H1 (cell line): ENCODE measurements around the gene PDCL3. TPM values are rescaled to one million over a fixed set of nuclear protein-coding genes. Genes with fewer than 3 reads are reported as not detected.

Experiments used
- CTCF ChIA-PET: fragments of 300-600 bp; sonication (Branson Sonifier 250); formaldehyde crosslinking; loops from one replicate; lab custom pipeline; 2021; ENCODE audit not compliant: partially characterized antibody; lab: Charles Lee
- POLR2A ChIA-PET: fragments of 300-600 bp; sonication (Branson Sonifier 250); formaldehyde crosslinking; loops from one replicate; lab custom pipeline; 2021; ENCODE audit warnings: inconsistent platforms; ENCODE audit not compliant: partially characterized antibody; lab: Charles Lee
- DNase-seq, 2 experiments: peaks; one replicate each; pipeline versions ENCODE4 v3.0.0 to v3.0.0-alpha.2; 2010 to 2022; ENCODE audit warnings: low spot score in 2 of 2, low read depth in 1 of 2, mixed read lengths in 1 of 2
- FAIRE-seq: peaks from 2 replicates; lab custom pipeline; 2011; peaks lifted over from hg19 to GRCh38; lab: Jason Lieb, UNC
- H2AFZ ChIP-seq: 2 replicates; pipeline ENCODE4 v1.8.1; 2012; ENCODE audit warnings: low read length, inconsistent platforms
- H2AK5ac ChIP-seq: 2 replicates; pipeline ENCODE4 v1.6.1; 2013; ENCODE audit warnings: low read depth, low read length
- H2BK120ac ChIP-seq: replicated peaks from 2 replicates; pipeline ENCODE3; 2013; ENCODE audit warnings: low read depth, low read length, inconsistent platforms
- H2BK12ac ChIP-seq: 2 replicates; pipeline ENCODE4 v1.6.1; 2013; ENCODE audit warnings: low read depth, low read length
- H2BK15ac ChIP-seq: 2 replicates; pipeline ENCODE4 v1.6.1; 2013; ENCODE audit warnings: low read length
- H2BK20ac ChIP-seq: 2 replicates; pipeline ENCODE4 v1.6.1; 2013; ENCODE audit warnings: low read length
- H2BK5ac ChIP-seq: 2 replicates; pipeline ENCODE4 v1.6.1; 2013; ENCODE audit warnings: low read depth, low read length
- H3K14ac ChIP-seq: 2 replicates; pipeline ENCODE4 v1.6.1; 2013; ENCODE audit warnings: inconsistent platforms; ENCODE audit not compliant: insufficient read length
- H3K18ac ChIP-seq: 2 replicates; pipeline ENCODE4 v1.6.1; 2013; ENCODE audit warnings: low read length; ENCODE audit errors: extremely low read depth
- H3K23ac ChIP-seq: 2 replicates; pipeline ENCODE4 v1.6.1; 2013; ENCODE audit warnings: inconsistent platforms; ENCODE audit not compliant: insufficient read length
- H3K23me2 ChIP-seq: 2 replicates; pipeline ENCODE4 v1.6.1; 2013; ENCODE audit warnings: low read depth, low read length
- H3K27ac ChIP-seq: 2 replicates; pipeline ENCODE4 v1.6.1; 2011; ENCODE audit warnings: low read depth, low read length, inconsistent platforms
- H3K27me3 ChIP-seq, 4 experiments: replicated peaks in 1 of 4; 1 replicate in 1 of 4; 2 replicates in 3 of 4; pipeline versions ENCODE4 v1.6.1 to v1.8.1; 2011 to 2013; ENCODE audit warnings: low read length in 3 of 4, mild to moderate bottlenecking in 3 of 4, inconsistent platforms in 2 of 4, mixed read lengths in 2 of 4, moderate library complexity in 1 of 4; ENCODE audit not compliant: control insufficient read depth in 3 of 4, insufficient read depth in 3 of 4; ENCODE audit errors: extremely low read depth in 1 of 4
- H3K36me3 ChIP-seq, 4 experiments: 2 replicates each; pipeline versions ENCODE4 v1.6.1 to v1.8.1; 2011 to 2013; ENCODE audit warnings: mild to moderate bottlenecking in 4 of 4, low read length in 3 of 4, moderate library complexity in 2 of 4, control low read depth in 1 of 4, inconsistent platforms in 1 of 4; ENCODE audit not compliant: insufficient read depth in 4 of 4, control insufficient read depth in 2 of 4
- H3K4ac ChIP-seq: replicated peaks from 2 replicates; pipeline ENCODE3; 2013; ENCODE audit warnings: low read length, low read depth, mixed read lengths, inconsistent platforms; ENCODE audit not compliant: insufficient read length
- H3K4me1 ChIP-seq, 4 experiments: replicated peaks in 1 of 4; 1 replicate in 1 of 4; 2 replicates in 3 of 4; pipeline versions ENCODE4 v1.6.1 to v1.8.1; 2011 to 2013; ENCODE audit warnings: low read length in 3 of 4, inconsistent platforms in 2 of 4, mixed read lengths in 1 of 4; ENCODE audit not compliant: insufficient read depth in 4 of 4, control insufficient read depth in 3 of 4
- H3K4me2 ChIP-seq, 2 experiments: 2 replicates each; pipeline versions ENCODE4 v1.6.1 to v1.8.1; 2011 to 2013; ENCODE audit warnings: low read depth in 2 of 2, low read length in 2 of 2, control low read depth in 1 of 2, inconsistent platforms in 1 of 2, mild to moderate bottlenecking in 1 of 2; ENCODE audit not compliant: insufficient read depth in 1 of 2
- H3K4me3 ChIP-seq, 4 experiments: fragments of 200-600, 300-600 bp in 1 of 4; sonication (generic), shearing (Covaris generic), sonication (Bioruptor Twin) in 1 of 4; 2 replicates each; pipeline versions ENCODE4 v1.5.1 to v1.8.1; 2011 to 2016; ENCODE audit warnings: low read length in 4 of 4, low read depth in 3 of 4, control low read depth in 2 of 4, inconsistent platforms in 2 of 4, mild to moderate bottlenecking in 2 of 4, mixed read lengths in 1 of 4, moderate library complexity in 1 of 4; ENCODE audit not compliant: insufficient read depth in 2 of 4; ENCODE audit errors: extremely low read depth in 1 of 4
- H3K56ac ChIP-seq: replicated peaks from 2 replicates; pipeline ENCODE3; 2013; ENCODE audit warnings: low read depth, mild to moderate bottlenecking, mixed read lengths, low read length, inconsistent platforms; ENCODE audit not compliant: insufficient read length
- H3K79me1 ChIP-seq: 2 replicates; pipeline ENCODE4 v1.6.1; 2013; ENCODE audit warnings: low read depth, low read length, control low read depth
- H3K79me2 ChIP-seq, 2 experiments: 2 replicates each; pipeline versions ENCODE4 v1.6.1 to v1.8.1; 2012 to 2013; ENCODE audit warnings: low read length in 2 of 2, mild to moderate bottlenecking in 2 of 2, inconsistent platforms in 1 of 2; ENCODE audit not compliant: insufficient read depth in 2 of 2, control insufficient read depth in 1 of 2
- H3K9ac ChIP-seq, 4 experiments: replicated peaks in 1 of 4; 1 replicate in 1 of 4; 2 replicates in 3 of 4; pipeline versions ENCODE4 v1.6.1 to v1.8.1; 2011 to 2013; ENCODE audit warnings: low read depth in 3 of 4, low read length in 3 of 4, control low read depth in 2 of 4, mild to moderate bottlenecking in 2 of 4, moderate library complexity in 2 of 4, inconsistent platforms in 1 of 4; ENCODE audit errors: extremely low read depth in 1 of 4
- H3K9me3 ChIP-seq, 2 experiments: 2 replicates each; pipeline versions ENCODE4 v1.6.1 to v1.8.1; 2012 to 2013; ENCODE audit warnings: mild to moderate bottlenecking in 2 of 2, moderate library complexity in 2 of 2, control low read depth in 1 of 2, inconsistent platforms in 1 of 2, low read depth in 1 of 2, low read length in 1 of 2, mixed read lengths in 1 of 2; ENCODE audit not compliant: insufficient read depth in 2 of 2
- H4K20me1 ChIP-seq, 2 experiments: replicated peaks in 1 of 2; 2 replicates each; pipeline versions ENCODE3 to v1.8.1; 2011 to 2013; ENCODE audit warnings: inconsistent platforms in 2 of 2, low read length in 2 of 2, mild to moderate bottlenecking in 1 of 2; ENCODE audit not compliant: insufficient read depth in 2 of 2, control insufficient read depth in 1 of 2
- H4K5ac ChIP-seq: 2 replicates; pipeline ENCODE4 v1.6.1; 2013; ENCODE audit warnings: low read length, low read depth, mixed read lengths, inconsistent platforms; ENCODE audit not compliant: insufficient read length
- H4K8ac ChIP-seq: 2 replicates; pipeline ENCODE4 v1.8.0; 2013; ENCODE audit warnings: mild to moderate bottlenecking, moderate library complexity, low read length, inconsistent platforms; ENCODE audit not compliant: insufficient read depth; ENCODE audit errors: extremely low read depth
- H4K91ac ChIP-seq: replicated peaks from 2 replicates; pipeline ENCODE3; 2013; ENCODE audit warnings: low read length, mixed read lengths, inconsistent platforms; ENCODE audit not compliant: insufficient read length
- SIX5 ChIP-seq: IDR thresholded peaks from 2 replicates; pipeline ENCODE4 v1.6.1; 2011; ENCODE audit warnings: mild to moderate bottlenecking, low read depth, low read length
- WGBS, 2 experiments: shearing (Covaris generic) in 1 of 2; methylation state at CpG; one replicate each; pipeline versions ENCODE4 v1.1.6 to v1.1.7; 2013 to 2015; ENCODE audit warnings: low lambda C conversion rate in 2 of 2, mixed read lengths in 2 of 2, inconsistent platforms in 1 of 2, low coverage in 1 of 2, missing lambda C conversion rate in 1 of 2; ENCODE audit not compliant: insufficient replicate concordance in 2 of 2, insufficient coverage in 1 of 2, insufficient read length in 1 of 2; ENCODE audit errors: extremely low coverage in 1 of 2, missing lambda C conversion rate in 1 of 2; 5-methylcytosine and 5-hydroxymethylcytosine counted together
- polyA plus RNA-seq, 7 experiments: library from polyadenylated mRNA; depleted of rRNA in 3 of 7; stranded (reverse) in 5 of 7; unstranded in 2 of 7; fragments of >200 nt in 5 of 7; fragments of 200-250 nt in 2 of 7; gene quantifications; 1 replicate in 5 of 7; 2 replicates in 1 of 7; 4 replicates in 1 of 7; pipeline versions ENCODE4 v1.2.1 to v1.2.3, GENCODE V29; 2011 to 2013; ENCODE audit warnings: missing spikeins in 2 of 7, mixed read lengths in 2 of 7
- total RNA-seq: library from RNA; stranded (reverse); fragmentation: NEBNext Ultra II Directional; extraction: Animal tissue kit (Norgen Biotek cat#: 25700); gene quantifications from 2 replicates; pipeline ENCODE4 v1.2.1, GENCODE V29; 2021
- TF ChIP-seq, protein P1 (sequence below): IDR thresholded peaks from 2 replicates; pipeline ENCODE4 v1.6.1; 2011; ENCODE audit warnings: low read depth, mild to moderate bottlenecking, low read length; ENCODE audit not compliant: insufficient read depth

Gene PDCL3
- total and polyA plus RNA-seq, 2 of the 8 experiments (the other 6 are each of a cell fraction or from before 2014, with no cell fraction given) = 19.8 to 29.4 TPM

DNA sequence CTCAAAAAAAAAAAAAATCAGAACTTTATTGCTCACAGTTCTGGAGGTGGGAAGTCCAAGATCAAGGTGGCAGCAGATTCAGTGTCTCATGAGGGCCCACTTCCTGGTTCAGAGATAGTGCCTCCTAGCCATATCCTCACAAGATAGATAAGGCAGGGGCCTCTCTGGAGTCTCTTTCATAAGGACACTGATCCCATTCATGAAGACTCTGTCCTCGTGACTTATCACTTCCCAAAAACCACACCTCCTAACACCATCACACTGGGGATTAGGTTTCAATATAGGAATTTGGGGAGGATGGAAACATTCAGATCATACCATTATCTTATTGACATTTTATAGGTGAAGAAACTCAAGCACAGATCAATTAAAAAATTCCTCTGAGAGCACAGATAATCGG, 61.1 kb downstream of the PDCL3 start:
- H3K56ac ChIP-seq = no peak overlapping the region
- no peak overlapping the region for H3K23ac ChIP-seq
- no peak overlapping the region for H4K8ac ChIP-seq
- no peaks in the 10 kb centered on the region for H4K20me1 ChIP-seq
- no peak overlapping the region for H2BK12ac ChIP-seq
- no peak overlapping the region for H3K4ac ChIP-seq
- no peak overlapping the region for H2BK120ac ChIP-seq
- no peaks in the 10 kb centered on the region for H3K36me3 ChIP-seq
- ChIA-PET POLR2A (no interaction called here), CTCF (interaction anchor here (1.5 to 4.7 kb wide), 2 partner anchors 7 to 14 kb away, joined by 5 to 18 read pairs; no protein-coding TSS in a partner anchor)
- H2BK5ac ChIP-seq = no peak overlapping the region
- no peak overlapping the region for H2AK5ac ChIP-seq
- H2BK15ac ChIP-seq = no peak overlapping the region
- H3K9ac ChIP-seq = no peak overlapping the region
- no peaks in the 10 kb centered on the region for H3K79me1 ChIP-seq
- H3K4me3 ChIP-seq = no peak overlapping the region
- no peak overlapping the region for H2BK20ac ChIP-seq
- no peak overlapping the region for H3K27ac ChIP-seq
- no peaks in the 10 kb centered on the region for H3K23me2 ChIP-seq
- H3K14ac ChIP-seq = no peak overlapping the region
- WGBS, 2 experiments = 88% methylated on average over 2 of the region's 2 CpGs; no CpG with 5 or more reads in 1 of the 2 experiments
- FAIRE-seq = no peak
- no peak overlapping the region for H3K18ac ChIP-seq
- H3K27me3 ChIP-seq = no peaks in the 10 kb centered on the region
- no peaks in the 10 kb centered on the region for H3K79me2 ChIP-seq
- H4K5ac ChIP-seq = no peak overlapping the region
- H3K9me3 ChIP-seq = peaks cover 3 to 8% of the 10 kb centered on the region in 2 experiments; a peak in 1 of 4 replicates
- DNase-seq = no peak
- H3K4me2 ChIP-seq = no peak overlapping the region
- H2AFZ ChIP-seq = no peak overlapping the region
- H3K4me1 ChIP-seq = no peaks in the 10 kb centered on the region; a peak in 1 of 7 replicates
- no peak overlapping the region for H4K91ac ChIP-seq
- TF ChIP-seq SIX5 = no peak
- TF ChIP-seq, protein P1, sequence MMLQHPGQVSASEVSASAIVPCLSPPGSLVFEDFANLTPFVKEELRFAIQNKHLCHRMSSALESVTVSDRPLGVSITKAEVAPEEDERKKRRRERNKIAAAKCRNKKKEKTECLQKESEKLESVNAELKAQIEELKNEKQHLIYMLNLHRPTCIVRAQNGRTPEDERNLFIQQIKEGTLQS = no peak
